Stimulated activated CD8-positive, alpha-beta memory T cell treated with anti-CD3 and anti-CD28 coated beads, Interleukin-12 subunit alpha, Interleukin-12 subunit beta, amount 100 ng/mL, for 1 hour (primary cell): ENCODE measurements around the gene ERC2.

Experiments used
- DNase-seq: peaks from one replicate; pipeline ENCODE4 v3.0.0-alpha.2; 2020; ENCODE audit warnings: low read depth

The ERC2 gene

DNA sequence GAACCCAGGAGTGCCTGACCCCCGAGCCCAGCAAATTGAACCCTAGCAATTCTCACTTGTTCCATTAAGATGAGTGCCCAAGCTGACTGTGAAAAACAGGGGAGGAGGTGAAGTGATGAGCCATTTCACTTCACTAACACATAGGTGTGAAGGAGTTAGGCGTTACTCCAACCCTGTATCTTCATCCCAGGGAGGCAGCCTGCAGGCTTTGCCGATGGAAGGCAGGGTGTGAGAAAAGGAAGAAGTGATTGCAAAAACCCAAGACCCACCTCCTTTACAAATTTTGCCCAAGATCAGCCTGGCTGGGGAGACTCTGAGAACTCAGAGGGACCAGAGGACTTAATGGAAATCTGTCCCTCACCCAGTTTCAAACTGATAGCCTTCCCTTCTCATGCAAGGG is 851.5 kb downstream of the ERC2 start:
- no peak for DNase-seq

- DNase-seq = no peak
Observed at GRCh38 chr3:55615694-55616295, 852.5 kb downstream of the ERC2 start.

GRCh38 chr3:55615039-55615693 is 853.1 kb downstream of the ERC2 start:
- no peak for DNase-seq

DNA sequence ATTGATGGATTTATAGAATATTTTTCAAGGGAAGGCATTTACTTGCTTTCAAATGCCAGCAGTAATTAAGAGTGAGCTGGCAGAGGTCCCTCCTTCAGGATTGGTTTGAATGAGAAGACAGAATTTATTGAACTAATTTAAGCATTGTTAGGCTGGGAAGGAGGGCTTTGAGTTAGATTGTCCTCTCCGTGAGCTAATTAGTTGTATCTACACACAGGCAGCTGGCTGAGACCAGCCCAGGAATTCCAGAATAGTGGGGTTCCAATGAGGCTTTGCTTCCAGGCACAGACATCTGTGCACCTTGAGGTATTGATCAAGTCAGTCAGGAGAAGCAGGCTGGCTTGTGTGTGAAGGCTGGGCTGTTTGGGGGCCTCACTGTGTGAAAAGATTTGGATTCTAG is 857.1 kb downstream of the ERC2 start:
- DNase-seq = no peak

GRCh38 chr3:55609230-55609827 is 858.9 kb downstream of the ERC2 start:
- no peak for DNase-seq

DNA sequence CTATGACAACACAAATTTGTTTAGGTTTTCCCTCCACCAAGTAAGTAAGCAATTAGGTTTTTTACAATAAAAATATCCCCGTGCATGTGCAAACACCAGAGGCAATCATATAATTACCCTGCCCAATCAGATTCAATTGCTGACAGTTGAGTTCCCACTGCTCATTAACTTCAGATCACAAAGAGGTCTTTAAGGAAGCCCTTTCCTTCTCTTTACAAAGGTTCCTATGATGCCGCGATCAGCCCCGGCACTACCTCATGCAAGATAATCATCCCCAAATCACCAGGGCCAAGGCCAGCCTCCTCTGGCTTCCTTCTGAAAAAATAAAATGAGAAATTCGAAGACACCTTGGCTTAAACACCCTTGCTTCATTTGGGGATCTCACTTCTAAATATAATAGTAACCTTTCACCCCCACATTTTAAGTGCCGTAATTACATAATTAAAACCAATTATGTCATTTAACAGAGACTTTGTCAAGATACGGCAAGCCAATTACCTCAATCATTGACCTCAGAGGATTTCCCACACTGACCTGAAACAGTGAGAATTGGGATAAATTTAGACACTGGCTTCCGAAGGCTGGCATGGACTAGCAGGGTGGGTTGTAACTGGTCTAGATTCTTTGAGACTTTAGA is 859.8 kb downstream of the ERC2 start:
- no peak for DNase-seq

DNA sequence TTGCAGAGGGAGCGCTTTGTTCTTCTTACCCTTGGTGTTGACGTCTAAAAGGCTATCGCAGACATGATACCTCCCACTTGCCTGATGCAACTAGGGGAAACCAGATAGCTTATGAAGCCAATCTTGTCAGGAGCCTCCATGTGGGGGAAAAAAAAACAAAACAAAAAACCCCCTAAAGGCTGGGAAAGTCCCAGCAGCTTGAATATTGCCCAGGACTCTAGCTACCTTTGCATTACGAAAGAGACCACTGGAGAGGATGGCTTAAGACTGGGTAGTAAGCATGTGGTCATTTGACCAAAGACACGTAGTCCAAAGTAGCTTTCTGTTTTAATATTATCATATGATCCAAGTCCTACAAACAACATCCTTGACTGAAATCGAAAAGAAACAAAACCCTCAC is 860.4 kb downstream of the ERC2 start:
- no peak for DNase-seq

DNA sequence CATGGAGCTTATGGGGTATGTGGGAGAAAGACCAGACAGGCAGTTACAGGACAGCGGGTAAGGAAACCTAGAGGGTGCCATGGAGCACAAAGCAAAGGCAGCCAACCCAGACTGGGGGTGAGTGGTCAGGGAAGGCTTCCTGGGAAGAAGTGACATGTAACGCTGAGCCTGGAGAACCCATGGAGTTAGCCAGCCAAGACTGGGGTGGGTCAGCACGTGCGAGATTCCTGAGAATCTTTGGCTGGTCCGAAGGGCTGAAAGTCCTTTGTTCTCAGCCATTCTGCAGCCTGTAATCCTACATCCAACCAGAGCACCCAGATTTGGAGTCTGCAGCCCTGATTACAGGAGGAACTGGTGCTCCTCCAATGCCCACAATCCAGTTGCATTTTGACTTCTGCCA is 861.1 kb downstream of the ERC2 start:
- DNase-seq = no peak

DNA sequence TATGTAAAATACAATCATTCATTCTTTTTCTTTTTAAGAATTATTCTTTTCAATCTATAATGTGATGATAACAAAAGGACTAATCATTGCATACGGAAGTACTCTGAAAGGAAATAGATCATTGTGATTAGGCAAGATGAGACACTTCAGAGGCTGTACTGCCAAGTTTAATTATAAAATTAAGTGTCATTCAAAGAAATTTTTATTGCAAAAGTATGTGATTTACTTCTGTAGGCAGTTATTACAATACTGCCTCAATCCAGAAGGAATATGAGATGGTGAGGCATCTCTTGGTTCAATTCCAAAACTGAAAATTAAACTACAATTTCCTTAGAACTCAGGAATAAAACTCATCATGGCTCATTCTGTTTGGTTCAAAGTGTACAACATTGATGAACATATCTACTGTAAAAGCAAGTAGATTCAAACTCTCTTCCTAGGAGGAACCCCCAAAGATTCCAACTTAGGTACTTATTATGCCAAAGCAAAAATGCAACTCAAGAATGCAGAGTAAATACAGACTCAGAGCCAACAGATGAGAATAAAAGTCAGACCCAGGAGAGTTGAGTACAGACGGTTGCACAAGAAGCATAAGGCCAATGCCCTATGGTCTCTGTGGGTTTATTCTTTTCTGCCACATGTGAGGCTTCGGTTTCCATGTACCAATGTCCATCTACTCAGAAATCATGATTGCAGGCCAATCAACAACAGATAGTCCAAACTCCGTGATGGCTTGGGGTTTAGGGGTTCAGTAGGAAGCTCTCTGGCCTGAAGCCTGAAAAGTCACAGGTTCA is 862.6 kb downstream of the ERC2 start:
- no peak for DNase-seq

- no peak for DNase-seq
Observed at GRCh38 chr3:55604846-55605245, 863.4 kb downstream of the ERC2 start.

GRCh38 chr3:55604402-55604801 is 863.9 kb downstream of the ERC2 start:
- no peak for DNase-seq

DNA sequence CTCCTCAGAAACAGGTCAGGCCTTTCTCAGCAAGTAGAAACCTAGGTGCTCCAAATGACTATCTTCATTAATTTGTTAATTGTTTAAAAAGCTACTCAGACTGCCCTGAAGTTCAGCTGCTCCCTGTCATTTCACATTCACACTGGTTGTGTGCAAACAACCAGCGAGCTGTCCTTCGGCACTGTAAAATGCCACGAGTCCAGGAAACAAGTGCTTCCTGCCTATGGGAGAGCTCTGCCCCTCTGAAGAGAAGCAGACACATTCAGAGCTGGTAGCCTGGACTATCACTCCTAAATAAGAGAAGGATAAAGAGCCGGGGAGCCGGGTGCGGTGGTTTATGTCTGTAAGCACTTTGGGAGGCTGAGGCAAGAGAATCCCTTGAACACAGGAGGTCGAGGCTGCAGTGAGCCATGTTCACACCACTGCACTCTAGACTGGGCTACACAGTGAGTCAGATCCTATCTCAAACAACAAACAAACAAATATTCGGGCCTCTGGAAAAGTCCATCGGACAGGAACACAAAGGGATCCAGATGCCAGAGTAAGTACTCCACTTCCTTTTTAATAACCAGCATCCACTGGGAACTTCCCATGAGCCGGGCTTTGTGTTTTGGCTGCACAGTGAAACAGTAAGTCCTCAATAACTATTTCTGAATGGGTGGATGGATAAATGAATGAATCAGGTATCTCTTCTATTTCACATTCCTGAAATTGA is 866.7 kb downstream of the ERC2 start:
- DNase-seq = no peak

- DNase-seq = no peak
Observed at GRCh38 chr3:55598224-55598623, 870.0 kb downstream of the ERC2 start.

GRCh38 chr3:55597641-55598040 is 870.6 kb downstream of the ERC2 start:
- DNase-seq = no peak

- no peak for DNase-seq
Observed at GRCh38 chr3:55596212-55596611, 872.1 kb downstream of the ERC2 start.

DNA sequence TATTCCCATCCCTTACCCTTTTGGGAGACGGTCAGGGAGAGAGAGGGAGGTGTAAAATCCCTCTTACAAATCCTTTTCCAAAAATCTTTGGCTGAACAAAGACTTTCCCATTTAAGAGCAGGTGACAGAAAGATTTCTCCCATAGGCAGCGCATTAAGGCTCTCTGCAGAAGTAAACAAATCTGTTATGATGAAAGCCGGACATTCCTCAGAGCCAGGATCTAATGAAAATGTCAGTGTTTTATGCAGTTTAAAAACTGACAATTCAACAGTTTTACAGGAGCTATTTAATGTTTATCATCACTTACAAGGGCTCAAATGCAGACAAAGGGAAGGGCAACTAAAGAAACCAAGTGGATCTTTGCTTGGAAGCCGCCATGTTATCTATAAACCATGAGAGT is 872.8 kb downstream of the ERC2 start:
- DNase-seq = no peak

DNA sequence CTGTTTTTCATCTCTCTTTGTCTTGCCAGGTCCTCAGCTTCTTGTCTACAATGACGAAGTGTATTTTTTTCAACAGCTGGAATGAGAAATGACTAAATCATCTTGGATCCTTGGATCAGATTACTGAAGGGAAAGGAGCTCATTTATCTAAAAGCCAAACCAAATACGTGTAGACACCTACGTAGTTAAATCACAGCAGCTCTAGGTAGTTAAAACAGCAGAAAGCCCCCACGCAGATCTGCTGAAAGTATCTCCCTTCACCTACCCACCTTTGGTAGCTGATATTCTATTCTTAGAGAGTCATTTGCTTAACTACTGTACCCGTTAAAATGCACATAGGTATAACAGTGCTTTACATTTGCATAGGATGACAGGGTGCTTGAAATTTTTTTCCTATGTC is 875.7 kb downstream of the ERC2 start:
- DNase-seq = no peak

DNA sequence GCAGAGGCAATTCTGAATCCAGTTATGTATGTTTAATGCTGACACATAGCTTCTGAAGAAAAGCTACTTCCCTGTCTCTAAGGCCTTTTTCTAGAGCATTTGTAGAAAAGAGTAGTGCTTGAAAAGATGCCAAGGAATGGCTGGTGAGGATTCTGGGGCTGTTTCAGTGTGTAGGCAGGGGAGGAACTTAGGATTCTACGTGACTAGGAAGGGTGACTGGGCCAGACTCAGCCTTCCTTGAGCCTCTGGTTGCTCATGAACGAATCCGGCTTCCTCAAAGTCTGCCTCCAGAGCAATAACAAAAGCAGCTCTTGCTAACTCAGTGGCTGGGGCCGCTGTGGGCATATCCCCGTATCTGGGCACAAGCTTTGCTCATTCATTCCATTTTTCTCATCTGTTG is 876.4 kb downstream of the ERC2 start:
- no peak for DNase-seq

GRCh38 chr3:55588146-55588765 is 880.0 kb downstream of the ERC2 start:
- no peak for DNase-seq

DNA sequence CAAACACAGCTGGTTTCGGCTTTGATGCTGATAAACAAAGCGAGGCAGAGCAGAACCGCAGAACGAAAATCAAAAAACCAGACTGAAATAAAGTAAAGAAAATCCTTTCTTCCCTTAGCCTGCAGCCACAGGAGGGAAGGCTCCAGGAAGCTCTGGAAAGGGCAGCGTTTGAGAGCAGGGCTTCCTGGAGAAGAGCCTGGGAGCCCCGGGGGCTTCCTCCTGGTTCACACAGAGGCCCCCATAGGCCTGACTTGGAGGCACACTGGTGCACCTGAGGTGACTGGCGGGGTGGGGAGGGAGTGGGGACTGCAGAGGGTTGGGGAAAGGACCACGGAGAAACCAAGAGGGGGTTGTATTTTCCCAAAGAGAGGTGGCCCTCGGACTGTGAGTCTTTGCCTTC is 882.4 kb downstream of the ERC2 start:
- DNase-seq = no peak

GRCh38 chr3:55584716-55585368 is 883.4 kb downstream of the ERC2 start:
- DNase-seq = no peak
